Endodermal cell (in vitro differentiated cells): ENCODE results near the gene KLHL17. TPM values are rescaled to one million over a fixed set of nuclear protein-coding genes. Genes with fewer than 3 reads are reported as not detected.

Experiments
- DNase-seq: peaks from one replicate; pipeline ENCODE4 v3.0.0-alpha.2; 2017
- H3K27ac ChIP-seq: 2 replicates; pipeline ENCODE4 v1.5.1; 2013; ENCODE audit warnings: mild to moderate bottlenecking, low read depth, low read length, moderate library complexity
- H3K27me3 ChIP-seq: 2 replicates; pipeline ENCODE4 v1.6.1; 2013; ENCODE audit warnings: mild to moderate bottlenecking, low read length, moderate library complexity; ENCODE audit not compliant: insufficient read depth, control insufficient read depth, poor library complexity, severe bottlenecking
- H3K36me3 ChIP-seq: 2 replicates; pipeline ENCODE4 v1.7.0; 2013; ENCODE audit warnings: mild to moderate bottlenecking, low read length, moderate library complexity; ENCODE audit not compliant: control insufficient read depth, insufficient read depth
- H3K4me1 ChIP-seq: one replicate; pipeline ENCODE4 v1.7.0; 2013; ENCODE audit warnings: low read length; ENCODE audit not compliant: control insufficient read depth, insufficient read depth
- H3K4me3 ChIP-seq: 2 replicates; pipeline ENCODE4 v1.5.1; 2013; ENCODE audit warnings: mild to moderate bottlenecking, low read length, moderate library complexity
- H3K9ac ChIP-seq: 2 replicates; pipeline ENCODE4 v1.6.1; 2013; ENCODE audit warnings: mild to moderate bottlenecking, low read length, moderate library complexity; ENCODE audit not compliant: poor library complexity, severe bottlenecking; ENCODE audit errors: extremely low read depth
- H3K9me3 ChIP-seq: 2 replicates; pipeline ENCODE4 v1.6.1; 2013; ENCODE audit warnings: mild to moderate bottlenecking, low read length, moderate library complexity; ENCODE audit not compliant: control insufficient read depth
- H3K27ac Mint-ChIP-seq: 2 replicates; pipeline ENCODE4 v1.8.0; 2020; ENCODE audit warnings: mixed read lengths
- H3K27me3 Mint-ChIP-seq: 2 replicates; pipeline ENCODE4 v1.8.0; 2021; ENCODE audit warnings: mild to moderate bottlenecking, mixed read lengths; ENCODE audit not compliant: insufficient read depth
- H3K36me3 Mint-ChIP-seq: 2 replicates; pipeline ENCODE4 v1.8.0; 2020; ENCODE audit warnings: low read depth, mixed read lengths
- H3K4me1 Mint-ChIP-seq: 2 replicates; pipeline ENCODE4 v1.8.0; 2020; ENCODE audit warnings: mixed read lengths
- H3K4me3 Mint-ChIP-seq: 2 replicates; pipeline ENCODE4 v1.8.0; 2020; ENCODE audit warnings: mild to moderate bottlenecking, moderate library complexity, mixed read lengths
- H3K9me3 Mint-ChIP-seq: 2 replicates; pipeline ENCODE4 v1.8.0; 2020; ENCODE audit warnings: mild to moderate bottlenecking, mixed read lengths
- WGBS, 2 experiments: methylation state at CpG; one replicate each; pipeline versions ENCODE4 v1.1.5 to v1.1.7; 2013; ENCODE audit warnings: missing lambda C conversion rate in 2 of 2, mixed read lengths in 1 of 2; ENCODE audit not compliant: insufficient coverage in 1 of 2, insufficient read length in 1 of 2; 5-methylcytosine and 5-hydroxymethylcytosine counted together
- total RNA-seq, 2 donors: library from RNA; stranded (reverse); fragmentation: NEBNext Ultra II Directional in 1 of 2; extraction: Animal tissue kit (Norgen Biotek cat#: 25700) in 1 of 2; gene quantifications; 2 replicates in 1 of 2; 3 replicates in 1 of 2; pipeline ENCODE4 v1.2.1, GENCODE V29; 2021
- TF ChIP-seq, protein P1 (sequence below): fragments of 200-600 bp; sonication (generic); conservative IDR thresholded peaks from 2 replicates; pipeline ENCODE4 v1.5.0; 2021; ENCODE audit warnings: antibody characterized with exemption, mild to moderate bottlenecking

The KLHL17 gene
- total RNA-seq, 2 donors from 2014 or later, result 49.2 to 58.2 TPM

DNA sequence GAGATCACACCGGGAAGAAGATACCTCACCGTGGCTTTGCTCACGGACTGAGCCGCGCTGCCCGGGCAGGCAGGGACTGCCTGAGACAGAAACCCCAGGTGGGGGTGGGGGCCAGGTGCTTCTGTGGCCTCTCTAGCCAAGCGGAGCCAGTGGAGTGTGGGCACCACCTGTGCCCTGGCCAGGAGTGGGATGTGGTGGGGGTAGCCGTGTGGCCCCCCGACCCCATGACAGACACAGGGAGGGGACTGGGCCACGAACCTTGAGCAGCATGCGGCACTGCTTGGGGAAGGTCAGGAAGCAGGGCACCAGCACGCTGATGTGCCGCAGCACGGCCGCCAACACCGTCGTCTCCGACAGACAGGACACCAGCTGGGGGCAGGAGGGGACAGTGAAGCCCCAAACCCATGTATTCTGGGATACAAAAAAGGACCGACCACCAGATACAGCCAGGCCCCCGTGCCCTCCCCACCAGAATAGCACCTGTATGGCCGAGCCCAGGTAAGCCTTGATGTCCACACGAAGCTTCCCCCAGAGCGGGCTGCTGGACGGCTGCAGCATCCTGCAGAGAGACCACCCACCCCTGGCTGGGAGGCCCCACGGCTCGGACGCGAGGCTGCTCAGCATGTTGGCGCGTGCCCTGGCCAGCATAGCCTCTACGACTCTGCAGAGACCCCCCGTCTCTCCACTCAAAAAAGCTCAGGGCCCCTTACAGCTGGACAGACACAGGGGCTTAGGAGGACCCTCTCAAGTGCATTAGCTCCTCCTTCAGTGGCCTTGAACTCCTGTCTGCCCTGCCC lies 6.7 kb upstream of the KLHL17 start:
- H3K27ac Mint-ChIP-seq, result no peak overlapping the region
- H3K4me1 Mint-ChIP-seq, result peaks cover 12% of the 10 kb centered on the region
- no peaks in the 10 kb centered on the region for H3K27me3 Mint-ChIP-seq
- H3K9me3 Mint-ChIP-seq, result no peaks in the 10 kb centered on the region
- H3K27ac ChIP-seq, result no peak overlapping the region
- WGBS, 2 experiments, result 88 to 92% methylated on average over 23 to 32 of the region's 32 CpGs
- H3K36me3 Mint-ChIP-seq, result peaks cover 65% of the 10 kb centered on the region
- H3K9ac ChIP-seq, result no peak overlapping the region
- H3K9me3 ChIP-seq, result no peaks in the 10 kb centered on the region
- no peaks in the 10 kb centered on the region for H3K4me1 ChIP-seq
- H3K4me3 ChIP-seq, result no peak overlapping the region
- no peak for DNase-seq
- peaks cover 76% of the 10 kb centered on the region for H3K36me3 ChIP-seq
- H3K27me3 ChIP-seq, result no peaks in the 10 kb centered on the region
- TF ChIP-seq, protein P1, sequence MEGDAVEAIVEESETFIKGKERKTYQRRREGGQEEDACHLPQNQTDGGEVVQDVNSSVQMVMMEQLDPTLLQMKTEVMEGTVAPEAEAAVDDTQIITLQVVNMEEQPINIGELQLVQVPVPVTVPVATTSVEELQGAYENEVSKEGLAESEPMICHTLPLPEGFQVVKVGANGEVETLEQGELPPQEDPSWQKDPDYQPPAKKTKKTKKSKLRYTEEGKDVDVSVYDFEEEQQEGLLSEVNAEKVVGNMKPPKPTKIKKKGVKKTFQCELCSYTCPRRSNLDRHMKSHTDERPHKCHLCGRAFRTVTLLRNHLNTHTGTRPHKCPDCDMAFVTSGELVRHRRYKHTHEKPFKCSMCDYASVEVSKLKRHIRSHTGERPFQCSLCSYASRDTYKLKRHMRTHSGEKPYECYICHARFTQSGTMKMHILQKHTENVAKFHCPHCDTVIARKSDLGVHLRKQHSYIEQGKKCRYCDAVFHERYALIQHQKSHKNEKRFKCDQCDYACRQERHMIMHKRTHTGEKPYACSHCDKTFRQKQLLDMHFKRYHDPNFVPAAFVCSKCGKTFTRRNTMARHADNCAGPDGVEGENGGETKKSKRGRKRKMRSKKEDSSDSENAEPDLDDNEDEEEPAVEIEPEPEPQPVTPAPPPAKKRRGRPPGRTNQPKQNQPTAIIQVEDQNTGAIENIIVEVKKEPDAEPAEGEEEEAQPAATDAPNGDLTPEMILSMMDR, result no peak
- no peak overlapping the region for H3K4me3 Mint-ChIP-seq

DNA sequence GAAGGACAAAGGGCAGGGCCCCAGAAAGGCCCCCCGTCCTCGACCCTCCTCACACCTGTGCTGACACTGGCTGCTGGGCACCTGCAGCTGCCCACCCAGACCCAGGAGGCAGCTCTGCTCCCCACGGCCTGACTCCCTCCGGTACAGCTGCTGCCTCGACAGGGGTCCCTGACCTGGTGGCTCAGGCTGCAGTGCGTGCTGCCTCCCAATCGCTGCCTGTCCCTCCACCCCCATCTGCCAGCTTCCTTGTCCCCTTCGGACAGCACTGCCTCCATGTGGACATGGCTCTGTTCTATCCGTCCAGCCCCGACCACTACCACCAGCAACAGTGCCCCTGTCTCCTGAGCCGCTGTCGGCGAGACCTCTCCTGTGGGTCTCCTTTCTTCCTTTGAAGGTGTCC lies 5.5 kb upstream of the KLHL17 start:
- Mint-ChIP-seq H3K27me3 (peaks cover 4% of the 10 kb centered on the region), H3K36me3 (peaks cover 55% of the 10 kb centered on the region), H3K9me3 (no peaks in the 10 kb centered on the region), H3K4me1 (peaks cover 12% of the 10 kb centered on the region), H3K4me3 (no peak overlapping the region), H3K27ac (no peak overlapping the region)
- peaks cover 7% of the 10 kb centered on the region for H3K27me3 ChIP-seq
- no peaks in the 10 kb centered on the region for H3K9me3 ChIP-seq
- 90 to 94% methylated on average over 11 to 13 of the region's 13 CpGs for WGBS, 2 experiments
- H3K9ac ChIP-seq, result no peak overlapping the region
- TF ChIP-seq, protein P1, result no peak
- peaks cover 64% of the 10 kb centered on the region for H3K36me3 ChIP-seq
- H3K4me3 ChIP-seq, result no peak overlapping the region
- H3K4me1 ChIP-seq, result no peaks in the 10 kb centered on the region
- no peak for DNase-seq
- H3K27ac ChIP-seq, result no peak overlapping the region

DNA sequence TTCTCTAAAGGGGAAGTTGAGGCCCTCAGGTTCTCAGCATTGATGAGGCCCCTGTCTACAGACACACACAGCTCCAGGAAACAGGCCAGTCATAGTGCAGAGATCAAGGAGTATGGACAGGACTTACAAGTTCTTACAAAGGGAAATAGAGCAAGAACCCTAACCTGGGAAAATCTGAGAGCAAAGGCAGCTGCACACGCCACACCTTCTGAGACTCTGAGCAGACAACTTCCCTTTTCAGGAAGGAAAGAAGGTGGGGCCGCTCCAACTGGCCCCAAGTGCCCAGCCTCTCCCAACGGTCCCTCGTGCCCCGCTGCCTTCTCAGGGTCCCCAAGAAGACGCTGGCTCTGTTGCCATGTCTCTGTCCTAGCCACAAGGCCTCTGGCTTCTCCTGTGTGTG lies 4.9 kb upstream of the KLHL17 start:
- H3K36me3 ChIP-seq, result peaks cover 58% of the 10 kb centered on the region
- peaks cover 12% of the 10 kb centered on the region for H3K27me3 ChIP-seq
- Mint-ChIP-seq H3K27ac (no peak overlapping the region), H3K4me1 (peaks cover 12% of the 10 kb centered on the region), H3K36me3 (peaks cover 50% of the 10 kb centered on the region), H3K27me3 (peaks cover 8% of the 10 kb centered on the region), H3K9me3 (no peaks in the 10 kb centered on the region), H3K4me3 (no peak overlapping the region)
- no peak overlapping the region for H3K9ac ChIP-seq
- WGBS, 2 experiments, result 93 to 100% methylated on average over 3 to 6 of the region's 6 CpGs
- no peaks in the 10 kb centered on the region for H3K4me1 ChIP-seq
- no peaks in the 10 kb centered on the region for H3K9me3 ChIP-seq
- H3K4me3 ChIP-seq, result no peak overlapping the region
- TF ChIP-seq, protein P1, result no peak
- DNase-seq, result no peak
- no peak overlapping the region for H3K27ac ChIP-seq
